ENCODE measurements around the gene CHADL.

Gene CHADL

DNA sequence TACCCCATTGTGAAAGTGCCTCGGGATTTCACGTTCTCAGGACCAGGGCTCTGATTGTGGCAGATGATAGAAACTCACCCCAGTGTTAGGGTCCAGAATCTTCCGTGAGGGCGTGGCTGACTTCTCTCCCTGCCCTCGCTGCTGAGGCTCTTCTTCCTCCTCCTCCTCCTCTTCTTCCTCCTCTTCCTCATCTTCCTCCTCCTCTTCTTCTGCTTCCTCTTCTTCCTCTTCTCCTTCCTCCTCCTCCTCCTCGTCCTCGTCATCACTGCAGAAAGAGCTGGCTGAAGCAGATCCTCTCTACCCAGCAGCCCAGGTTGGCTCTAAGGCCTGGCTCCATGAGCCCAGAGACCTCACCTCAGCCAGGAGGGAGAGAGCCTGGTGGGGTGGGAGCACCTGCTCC is 13.5 kb upstream of the CHADL start:
- DNase-seq, result no peak

GRCh38 chr22:41252365-41252764 is 11.6 kb upstream of the CHADL start:
- DNase-seq, result no peak

- DNase-seq, result no peak
Measured at GRCh38 chr22:41250127-41250526, 9.4 kb upstream of the CHADL start.

DNA sequence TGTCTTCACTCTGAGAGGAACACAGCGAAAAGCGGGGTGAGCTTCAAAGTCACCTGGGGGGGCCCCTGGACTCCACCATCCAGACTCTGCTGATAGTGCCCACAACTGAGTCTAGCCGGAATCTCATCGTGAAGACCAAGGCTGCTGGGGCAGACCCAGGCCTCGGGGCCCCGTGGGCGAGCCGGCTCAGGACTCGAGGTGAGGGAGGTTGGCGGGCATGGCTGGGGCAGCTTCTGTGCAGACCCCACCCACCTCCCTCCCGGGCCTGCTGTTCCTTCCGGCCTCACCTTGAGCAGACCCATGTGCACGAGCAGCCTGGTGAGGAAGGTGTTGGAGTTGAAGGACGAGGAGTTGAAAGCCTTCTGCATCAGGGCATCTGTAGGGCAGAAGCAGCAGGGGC is 8.7 kb upstream of the CHADL start:
- DNase-seq, result no peak

DNA sequence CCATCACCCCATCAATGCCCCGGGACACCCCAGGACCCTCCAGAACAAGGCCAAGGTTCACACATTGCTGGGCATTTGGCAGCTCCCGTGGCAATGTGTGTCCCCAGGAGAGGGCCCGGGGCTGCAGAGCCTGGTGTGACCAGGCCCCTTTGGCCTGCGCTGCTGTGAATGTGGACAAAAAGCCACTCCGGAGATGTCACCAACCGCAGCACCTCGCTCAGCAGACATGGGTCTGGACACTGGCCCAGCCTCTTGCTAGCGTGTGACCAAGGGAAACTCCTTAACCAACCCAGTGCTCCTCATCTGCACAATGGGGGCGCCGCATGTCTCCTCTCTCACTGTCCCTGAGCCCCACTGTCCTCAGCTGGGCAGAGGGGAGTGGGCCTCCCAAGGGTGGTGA is 8.0 kb upstream of the CHADL start:
- no peak for DNase-seq

GRCh38 chr22:41248314-41248713 is 7.6 kb upstream of the CHADL start:
- no peak for DNase-seq

- DNase-seq, result no peak
Measured at GRCh38 chr22:41247703-41248102, 7.0 kb upstream of the CHADL start.

DNA sequence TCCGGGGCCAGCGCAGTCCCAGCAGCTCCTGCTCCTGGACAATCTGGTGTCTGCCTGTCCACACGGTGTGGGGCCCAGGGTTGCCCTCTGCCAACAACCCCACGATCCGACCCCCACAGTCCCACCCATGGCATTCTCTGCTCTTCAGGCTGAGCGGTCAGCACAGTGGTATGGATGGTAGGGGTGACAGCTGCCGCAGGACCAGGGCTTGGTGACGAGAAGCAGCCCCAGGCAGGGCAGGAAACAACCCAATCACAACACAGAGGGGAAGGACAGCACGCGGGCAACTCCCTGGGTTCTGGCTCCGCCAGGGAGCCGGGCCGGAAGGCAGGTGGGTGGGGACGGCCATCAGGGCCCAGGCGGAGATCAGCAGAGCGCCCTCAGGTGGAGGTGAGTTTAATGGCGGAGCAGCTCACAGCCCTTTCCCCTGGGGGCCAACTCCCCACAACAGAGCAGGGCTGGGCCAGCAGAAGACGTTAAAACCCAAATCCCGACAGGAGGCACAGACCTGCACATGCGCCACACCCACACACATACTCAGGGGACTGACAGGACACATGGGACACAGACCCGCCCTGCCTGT is 5.3 kb upstream of the CHADL start:
- no peak for DNase-seq

GRCh38 chr22:41243361-41243760 is 2.6 kb upstream of the CHADL start:
- no peak for DNase-seq

GRCh38 chr22:41242396-41243117 is 1.8 kb upstream of the CHADL start:
- no peak for DNase-seq

GRCh38 chr22:41241133-41241676 is 474 bp upstream of the CHADL start:
- no peak for DNase-seq

GRCh38 chr22:41239443-41240128 is 1.1 kb downstream of the CHADL start:
- DNase-seq, result no peak

GRCh38 chr22:41238570-41239442 is 1.9 kb downstream of the CHADL start:
- no peak for DNase-seq

- peak; percentile 43 to 57 for DNase-seq
Measured at GRCh38 chr22:41237707-41238569, 2.8 kb downstream of the CHADL start.

DNA sequence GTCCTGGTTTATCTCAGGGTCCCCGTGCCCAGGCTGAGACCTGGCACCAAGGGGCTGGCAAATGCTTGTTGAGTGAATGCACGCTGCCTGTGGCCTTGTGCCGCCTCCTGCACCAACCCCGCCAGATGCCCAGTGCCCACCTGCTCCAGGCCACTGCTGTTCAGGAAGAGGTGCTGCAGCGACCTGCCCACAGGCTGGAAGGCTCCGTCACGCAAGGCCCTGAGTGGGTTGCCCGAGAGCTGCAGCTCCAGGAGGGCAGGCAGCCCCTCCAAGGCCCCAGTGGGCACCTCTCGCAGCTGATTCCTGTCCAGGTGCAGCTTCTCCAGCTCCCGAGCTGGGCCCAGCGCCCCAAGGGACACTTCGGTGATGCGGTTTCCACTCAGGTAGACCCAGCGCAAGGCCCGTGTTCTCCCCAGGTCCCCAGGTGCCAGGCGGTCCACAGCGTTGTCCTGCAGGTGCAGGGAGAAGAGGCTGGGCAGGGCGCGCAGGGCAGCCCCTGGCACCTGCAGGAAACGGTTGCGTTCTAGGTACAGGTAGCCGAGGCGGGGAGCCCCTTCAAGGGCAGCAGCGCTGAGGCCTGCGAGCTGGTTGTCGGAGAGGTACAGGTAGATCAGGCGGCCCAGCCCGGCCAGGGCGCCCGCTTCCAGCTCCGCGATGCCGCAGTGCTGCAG is 3.6 kb downstream of the CHADL start:
- DNase-seq, result no peak

DNA sequence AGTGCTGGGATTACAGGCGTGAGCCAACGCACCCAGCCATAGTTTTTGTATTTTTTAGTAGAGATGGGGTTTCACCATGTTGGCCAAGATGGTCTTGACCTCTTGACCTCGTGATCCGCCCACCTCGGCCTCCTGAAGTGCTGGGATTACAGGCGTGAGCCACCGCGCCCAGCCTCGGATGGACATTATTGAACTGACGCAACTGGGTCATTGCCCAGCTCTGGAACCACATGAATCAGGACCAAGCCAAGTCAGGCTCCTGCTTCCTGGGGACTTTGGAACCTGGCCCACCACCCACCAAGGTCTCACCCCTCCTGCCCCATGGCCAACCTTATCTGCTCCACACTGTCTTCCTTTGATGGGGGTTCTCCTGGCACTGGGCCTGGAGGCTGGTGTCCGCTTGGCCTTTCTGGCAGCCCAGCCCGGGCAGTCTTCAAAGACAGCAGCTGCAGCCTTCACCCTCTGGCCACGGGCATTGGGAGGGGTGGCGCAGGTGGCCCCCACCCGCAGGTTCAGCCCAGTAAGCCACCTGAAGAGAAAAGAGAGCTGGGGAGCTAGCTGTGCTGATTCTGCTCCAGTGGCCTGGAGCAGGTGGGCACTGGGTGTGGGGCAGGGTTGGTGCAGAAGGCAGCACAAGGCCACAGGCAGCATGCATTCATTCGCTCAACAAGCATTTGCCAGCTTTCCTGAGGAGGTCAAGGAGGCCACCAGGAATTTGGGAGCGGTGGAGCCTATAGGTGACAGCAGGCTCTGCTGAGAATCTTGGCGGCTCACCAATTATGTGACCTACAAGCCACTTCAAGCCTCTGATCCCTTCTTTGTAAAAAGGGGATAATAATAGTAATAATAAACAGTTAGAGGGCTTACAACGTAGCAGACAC is 5.7 kb downstream of the CHADL start:
- DNase-seq, result no peak

- no peak for DNase-seq
Measured at GRCh38 chr22:41231369-41231768, 9.4 kb downstream of the CHADL start.

GRCh38 chr22:41230401-41230785 is 10.3 kb downstream of the CHADL start:
- no peak for DNase-seq

- no peak for DNase-seq
Measured at GRCh38 chr22:41229730-41230400, 10.9 kb downstream of the CHADL start.

- no peak for DNase-seq
Measured at GRCh38 chr22:41229215-41229614, 11.5 kb downstream of the CHADL start.

Data from SHP77 (cell line).